ENCODE measurements around the gene TERT.

Gene TERT

GRCh38 chr5:1259806-1260480 lies 34.9 kb downstream of the TERT start:
- DNase-seq (ENCODE audit: low spot score), result no peak

- DNase-seq (ENCODE audit: low spot score), result no peak
Measured at GRCh38 chr5:1257841-1258240, 37.0 kb downstream of the TERT start.

DNA sequence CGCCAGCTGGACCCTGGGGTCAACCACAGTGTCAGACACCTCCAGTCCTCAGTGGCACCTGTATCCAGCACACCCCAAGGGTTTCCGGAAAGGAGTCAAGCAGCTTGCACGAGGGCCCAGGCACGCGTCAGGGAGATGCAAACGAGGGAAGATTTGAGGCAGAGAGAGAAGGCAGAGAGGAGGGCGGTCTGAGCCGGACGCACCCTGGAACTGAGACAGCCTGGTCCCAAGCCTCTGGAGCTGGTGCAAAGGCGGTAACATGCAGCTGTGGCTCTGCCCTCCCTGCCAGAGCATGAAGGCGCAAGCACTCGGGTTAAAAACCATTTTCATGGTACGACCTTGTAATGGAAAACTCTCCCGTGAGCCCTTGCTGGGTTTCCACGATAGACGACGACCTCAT lies 37.5 kb downstream of the TERT start:
- DNase-seq (ENCODE audit: low spot score), result no peak

DNA sequence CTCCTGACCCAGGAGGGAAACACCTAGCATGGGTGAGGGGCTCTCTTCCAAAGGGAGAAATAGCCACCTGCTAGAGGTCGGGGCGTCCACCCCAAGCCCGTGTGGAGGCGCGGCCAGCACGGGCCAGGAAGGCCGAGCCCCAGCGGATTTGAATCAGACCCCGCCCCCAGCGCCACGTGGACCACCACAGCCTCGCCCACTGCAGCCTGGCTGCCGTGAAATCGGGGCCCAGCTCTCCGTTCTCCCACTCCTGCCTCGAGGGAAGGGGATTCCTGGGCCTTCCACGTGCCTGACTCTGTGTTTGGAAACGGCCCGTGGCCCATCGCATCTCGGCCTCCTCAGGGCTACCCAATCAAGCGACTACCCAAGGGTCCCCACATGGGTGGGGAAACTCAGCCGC lies 38.1 kb downstream of the TERT start:
- DNase-seq (ENCODE audit: low spot score), result no peak

- DNase-seq (ENCODE audit: low spot score), result no peak
Measured at GRCh38 chr5:1255081-1255561, 39.7 kb downstream of the TERT start.

GRCh38 chr5:1254196-1254595 lies 40.7 kb downstream of the TERT start:
- DNase-seq (ENCODE audit: low spot score), result no peak

GRCh38 chr5:1253456-1254105 lies 41.3 kb downstream of the TERT start:
- no peak for DNase-seq (ENCODE audit: low spot score)

DNA sequence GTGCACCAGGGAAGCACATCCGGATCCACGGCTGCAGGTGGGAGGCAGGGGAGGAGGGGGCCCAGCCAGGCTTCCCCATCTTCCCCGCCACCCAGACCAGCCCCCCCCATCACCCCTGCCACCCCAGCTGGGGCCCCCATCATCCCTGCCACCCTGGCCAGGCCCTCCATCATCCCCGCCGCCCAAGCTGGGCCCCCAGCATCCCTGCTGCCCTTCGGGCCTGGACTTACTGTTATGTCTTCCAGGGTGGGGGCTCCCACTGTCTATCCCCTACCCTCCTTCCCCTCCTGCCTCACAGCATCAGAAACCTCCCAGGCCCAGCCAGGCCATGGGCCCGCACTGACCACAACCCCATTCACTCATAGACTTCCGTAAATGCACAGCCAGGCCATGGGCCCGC lies 42.2 kb downstream of the TERT start:
- DNase-seq (ENCODE audit: low spot score), result no peak

DNA sequence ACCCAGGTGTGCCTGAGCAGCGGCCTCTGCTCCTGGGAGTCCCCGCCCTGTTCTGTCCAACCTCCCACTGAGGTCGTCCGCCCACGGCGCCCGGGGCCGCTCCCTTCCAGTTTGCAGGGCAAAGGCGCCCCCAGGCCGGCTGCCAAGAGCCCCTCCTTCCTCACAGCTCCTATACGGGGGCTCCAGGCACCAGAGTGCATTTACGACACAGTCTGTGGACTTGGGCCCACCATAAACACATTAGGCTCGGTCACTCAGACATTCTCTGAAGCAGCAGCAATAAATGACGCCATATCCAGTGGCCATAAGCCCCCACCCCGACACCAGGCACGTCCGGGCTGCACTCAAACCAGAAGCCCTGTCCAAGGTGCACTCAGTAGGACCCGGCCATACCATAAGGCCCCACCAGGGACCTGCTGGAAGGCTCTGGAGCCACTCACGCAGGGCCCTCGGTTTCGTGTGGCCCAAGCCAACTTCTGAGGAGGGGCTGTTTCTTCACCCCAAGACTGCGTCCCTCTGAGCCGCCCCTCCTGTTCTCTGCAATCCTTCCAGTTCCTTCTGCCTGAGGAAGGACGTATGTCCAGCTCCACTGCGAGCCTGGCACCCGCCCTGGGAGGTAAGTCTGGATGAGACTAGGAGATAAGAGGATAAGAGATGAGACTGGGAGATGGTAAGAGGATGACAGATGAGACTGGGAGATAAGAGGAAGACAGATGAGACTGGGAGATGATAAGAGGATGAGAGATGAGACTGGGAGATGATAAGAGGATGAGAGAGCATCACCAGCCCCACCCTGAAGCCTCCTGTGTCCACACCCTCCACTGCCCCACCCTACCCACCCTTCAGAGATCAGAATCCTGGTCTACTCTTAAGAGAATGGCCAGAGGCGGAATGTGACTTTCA lies 42.9 kb downstream of the TERT start:
- no peak for DNase-seq (ENCODE audit: low spot score)

GRCh38 chr5:1249366-1250280 lies 45.2 kb downstream of the TERT start:
- DNase-seq (ENCODE audit: low spot score), result no peak

DNA sequence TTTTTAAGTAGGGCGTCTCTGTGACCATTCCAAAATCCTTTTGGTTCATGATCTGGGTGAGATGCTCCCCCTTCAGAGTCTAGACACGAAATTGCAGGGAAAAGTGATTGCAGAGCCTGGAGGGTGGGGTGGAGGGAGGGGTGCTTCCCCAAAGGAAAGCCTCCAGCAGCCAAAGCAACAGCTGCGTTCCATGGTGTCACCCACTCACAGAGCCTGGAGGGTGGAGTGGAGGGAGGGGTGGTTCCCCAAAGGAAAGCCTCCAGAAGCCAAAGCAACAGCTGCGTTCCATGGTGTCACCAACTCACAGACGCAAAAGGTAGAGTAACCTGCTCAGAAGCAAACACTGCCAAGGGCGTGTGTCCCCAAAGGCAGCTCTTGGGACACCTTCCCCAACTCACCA lies 47.1 kb downstream of the TERT start:
- DNase-seq (ENCODE audit: low spot score), result no peak

GRCh38 chr5:1246711-1247431 lies 48.0 kb downstream of the TERT start:
- DNase-seq (ENCODE audit: low spot score), result peak; percentile 68

- no peak for DNase-seq (ENCODE audit: low spot score)
Measured at GRCh38 chr5:1245905-1246576, 48.8 kb downstream of the TERT start.

DNA sequence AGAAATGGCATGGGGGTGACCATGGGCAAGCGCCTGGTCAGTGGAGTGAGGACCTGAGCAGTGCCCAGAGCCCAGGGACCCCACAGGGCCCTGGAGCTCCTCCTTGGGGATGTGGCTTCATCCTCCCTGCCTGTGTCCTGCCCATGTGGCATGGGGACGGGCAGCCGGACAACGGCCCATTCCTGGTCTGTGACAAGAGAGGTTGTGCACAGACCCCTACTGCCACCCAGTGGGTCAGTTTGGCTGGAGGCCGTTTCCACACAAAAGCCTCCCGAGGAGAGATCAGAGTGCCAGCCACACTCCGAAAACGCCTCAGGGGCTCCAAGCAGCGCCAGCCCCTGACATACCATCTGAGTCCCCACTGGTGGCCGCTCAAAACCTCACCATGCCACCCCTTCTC lies 49.9 kb downstream of the TERT start:
- DNase-seq (ENCODE audit: low spot score), result no peak

- no peak for DNase-seq (ENCODE audit: low spot score)
Measured at GRCh38 chr5:1244255-1244654, 50.6 kb downstream of the TERT start.

GRCh38 chr5:1243487-1244130 lies 51.3 kb downstream of the TERT start:
- no peak for DNase-seq (ENCODE audit: low spot score)

- DNase-seq (ENCODE audit: low spot score), result no peak
Measured at GRCh38 chr5:1242733-1243486, 52.0 kb downstream of the TERT start.

DNA sequence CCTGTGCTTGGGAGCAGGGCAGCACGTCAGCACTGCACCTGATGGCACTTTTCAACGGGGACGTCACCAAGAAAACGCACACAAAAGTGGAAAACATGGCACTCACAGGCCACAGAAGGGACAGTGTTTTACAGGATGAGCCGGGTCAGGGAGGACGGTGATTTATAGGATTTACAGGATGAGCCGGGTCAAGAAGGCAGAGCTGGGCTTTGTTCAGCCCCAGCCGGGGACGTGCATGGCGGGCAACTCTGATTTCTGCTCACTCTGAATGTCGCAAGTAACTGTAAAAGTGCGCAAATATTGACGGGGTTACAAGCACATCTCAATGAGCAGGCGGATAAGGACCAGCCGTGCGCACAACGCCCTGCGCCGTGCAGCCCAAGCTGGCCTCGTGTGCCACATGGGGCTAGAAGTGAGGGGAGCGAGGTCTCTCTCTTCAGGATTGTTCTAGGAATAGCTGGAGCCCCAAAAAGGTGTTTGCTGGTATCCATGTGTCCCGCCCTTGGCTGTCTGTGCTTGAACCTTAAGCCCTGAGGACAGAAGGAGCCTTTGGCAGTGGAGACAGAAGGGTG lies 53.3 kb downstream of the TERT start:
- no peak for DNase-seq (ENCODE audit: low spot score)
